HuH-7 (cell line): ENCODE data around the gene RPP30.
"Not testable (repeated sequence)": the region's sequence is repeated elsewhere in the genome, so short reads cannot be mapped to it uniquely, and the experiment has no call there.

Experiments
- DNase-seq: peaks from one replicate; pipeline ENCODE4 v3.0.0; 2011; ENCODE audit warnings: low spot score

RPP30 gene

DNA sequence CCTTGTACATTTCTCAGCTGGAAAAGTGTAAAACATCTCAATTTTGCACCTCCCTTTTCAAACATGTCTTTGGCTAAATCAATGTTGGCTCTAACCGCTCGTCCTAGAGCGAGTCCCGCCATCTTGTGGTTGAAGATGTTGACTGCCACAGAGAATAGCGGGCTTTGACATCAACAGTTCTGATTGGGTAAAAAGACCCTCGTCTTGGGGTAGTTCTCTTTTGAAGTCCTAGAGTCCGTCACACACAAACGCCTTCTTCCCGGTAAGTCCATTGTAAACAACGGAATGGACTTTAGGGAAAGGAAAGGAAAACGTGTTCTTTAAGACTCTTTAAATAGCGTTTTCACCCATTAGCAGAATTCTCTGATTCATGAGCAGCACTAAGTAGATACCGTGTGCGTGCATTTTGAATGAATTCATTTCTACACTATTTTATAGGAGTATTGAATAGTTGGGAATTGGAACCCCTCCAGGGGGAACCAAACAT lies 452 bp upstream of the RPP30 start:
- peak; percentile 53 for DNase-seq

DNA sequence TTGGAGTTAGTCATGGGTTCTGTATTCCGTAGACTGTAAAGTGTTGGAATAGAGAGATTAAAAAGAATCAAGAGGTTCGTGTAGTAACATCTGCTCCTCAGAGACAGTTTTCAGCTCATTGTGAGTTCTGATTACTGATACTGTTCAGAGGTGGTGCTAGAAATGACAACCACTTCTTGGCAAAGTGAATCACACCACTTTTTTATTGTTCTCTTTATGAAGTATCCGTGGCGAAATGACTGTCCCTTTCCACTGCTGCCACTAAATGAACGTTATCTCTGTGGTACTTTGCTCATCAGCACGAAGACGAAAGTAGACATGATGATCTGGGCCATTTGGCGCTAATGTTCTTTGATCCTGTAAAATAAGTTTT lies 860 bp downstream of the RPP30 start:
- no peak for DNase-seq

DNA sequence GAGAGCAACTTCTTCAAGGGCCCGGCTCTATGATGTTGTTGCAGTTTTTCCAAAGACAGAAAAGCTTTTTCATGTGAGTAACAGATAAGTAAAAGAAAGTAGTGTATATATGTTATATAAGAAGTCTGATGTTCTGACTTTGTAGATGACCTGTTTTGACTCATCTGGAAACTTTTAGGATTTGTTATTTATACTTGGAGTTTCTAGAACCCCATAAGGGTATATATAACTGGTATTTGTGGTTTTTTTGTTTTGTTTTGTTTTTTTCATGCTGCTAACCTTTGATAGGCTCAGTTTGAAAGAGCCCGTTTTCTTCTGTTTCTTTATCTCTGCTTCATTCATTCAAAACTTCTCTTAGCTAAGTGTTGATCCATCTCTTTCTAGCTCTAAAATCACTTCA lies 7.3 kb downstream of the RPP30 start:
- DNase-seq: no peak

DNA sequence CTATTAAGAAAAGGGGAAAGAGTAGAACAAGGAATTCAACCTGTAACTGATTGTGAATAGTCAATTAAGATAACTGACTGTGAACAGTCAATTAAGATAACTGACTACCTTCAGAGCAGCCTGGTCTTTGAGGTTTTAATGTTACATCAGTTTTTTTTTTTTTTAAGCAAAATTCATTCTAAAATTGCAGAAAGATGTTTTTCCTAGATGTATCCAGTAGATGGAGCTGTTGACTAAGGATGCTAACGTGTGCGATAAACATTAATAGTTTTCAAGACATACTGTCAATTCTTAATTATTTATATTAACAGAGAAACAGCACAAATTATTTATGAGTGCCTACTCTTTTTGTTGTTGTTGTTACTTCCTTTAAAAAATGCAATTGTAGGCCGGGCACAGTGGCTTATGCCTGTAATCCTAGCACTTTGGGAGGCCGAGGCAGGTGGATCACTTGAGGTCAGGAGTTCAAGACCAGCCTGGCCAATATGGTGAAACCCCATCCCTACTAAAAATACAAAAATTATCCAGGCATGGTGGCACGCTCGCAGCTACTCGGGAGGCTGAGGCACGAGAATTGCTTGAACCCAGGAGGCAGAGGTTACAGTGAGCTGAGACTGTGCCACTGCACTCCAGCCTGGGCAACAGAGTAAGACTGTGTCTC lies 8.4 kb downstream of the RPP30 start:
- DNase-seq: not testable (repeated sequence)

DNA sequence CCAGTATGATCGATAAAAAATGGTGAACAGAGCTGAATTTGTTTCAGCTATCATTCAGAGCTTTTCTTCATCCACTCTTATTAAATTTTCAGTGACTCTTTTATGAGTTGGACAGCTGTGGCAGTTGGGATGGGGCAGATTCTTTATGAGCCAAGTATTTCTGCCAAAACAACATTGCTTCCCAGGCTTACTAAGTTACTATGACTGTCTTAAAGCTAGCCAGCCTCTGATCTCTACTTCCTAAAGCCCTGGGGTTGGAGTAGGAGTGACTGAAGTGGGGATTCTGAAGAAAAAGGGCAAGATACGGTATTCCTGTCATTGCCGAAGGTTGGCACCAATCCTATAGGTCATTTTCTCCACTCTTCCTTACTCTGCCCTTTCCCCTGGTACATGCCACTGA lies 12.7 kb downstream of the RPP30 start:
- no peak for DNase-seq

DNA sequence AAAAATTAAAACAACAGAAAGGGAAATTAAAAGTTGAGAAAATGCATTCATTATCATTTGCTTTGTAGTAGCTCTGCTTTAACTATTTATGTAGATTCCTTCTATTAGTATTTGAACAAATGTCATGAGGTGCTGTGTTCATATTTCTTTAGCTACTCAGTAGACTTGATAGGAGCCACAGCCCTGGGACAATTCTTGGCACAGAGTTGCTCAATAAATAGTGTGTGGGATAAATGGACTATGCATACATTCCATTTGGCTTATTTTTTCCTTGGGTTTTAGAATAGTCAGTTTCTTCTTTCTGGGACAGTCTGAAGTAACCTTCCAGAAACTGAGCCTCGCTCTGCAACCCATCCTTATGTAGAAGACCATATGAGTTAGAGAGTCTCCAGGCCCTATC lies 13.4 kb downstream of the RPP30 start:
- DNase-seq: no peak

DNA sequence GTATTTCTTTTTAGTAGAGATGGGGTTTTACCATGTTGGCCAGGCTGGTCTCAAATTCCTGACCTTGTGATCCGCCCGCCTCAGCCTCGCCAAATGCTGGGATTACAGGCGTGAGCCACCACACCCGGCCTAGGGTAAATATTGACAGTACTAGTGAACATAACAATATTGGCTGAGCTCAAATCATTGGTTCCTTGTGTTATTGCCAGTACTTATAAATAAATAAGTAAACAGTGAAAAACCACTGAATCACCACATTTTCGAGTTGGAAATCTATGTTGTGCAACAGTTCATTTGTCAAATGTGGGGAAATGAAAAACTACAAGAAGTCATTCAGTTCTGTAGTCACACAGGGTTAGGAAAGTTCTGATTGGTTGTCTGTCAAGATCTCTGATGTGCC lies 15.8 kb downstream of the RPP30 start:
- no peak for DNase-seq

DNA sequence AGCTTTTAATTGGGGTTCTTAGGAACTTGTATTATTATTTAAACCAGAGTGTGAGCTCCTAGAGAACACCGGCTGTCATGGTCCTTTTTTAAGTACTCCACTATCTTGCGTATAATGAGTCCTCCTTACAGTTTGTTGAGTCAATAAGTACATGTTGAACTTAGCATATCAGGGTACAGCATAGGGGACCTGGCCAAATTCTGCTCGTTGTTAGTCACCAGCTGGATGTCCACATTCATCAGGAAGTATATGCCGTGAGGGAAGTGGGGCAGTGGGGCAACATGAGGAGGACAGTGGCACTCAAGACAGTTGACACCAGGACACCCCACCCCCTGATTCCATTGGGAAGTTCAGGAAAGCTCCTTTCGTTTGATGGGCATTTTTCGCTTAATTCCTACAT lies 16.6 kb downstream of the RPP30 start:
- DNase-seq: no peak

DNA sequence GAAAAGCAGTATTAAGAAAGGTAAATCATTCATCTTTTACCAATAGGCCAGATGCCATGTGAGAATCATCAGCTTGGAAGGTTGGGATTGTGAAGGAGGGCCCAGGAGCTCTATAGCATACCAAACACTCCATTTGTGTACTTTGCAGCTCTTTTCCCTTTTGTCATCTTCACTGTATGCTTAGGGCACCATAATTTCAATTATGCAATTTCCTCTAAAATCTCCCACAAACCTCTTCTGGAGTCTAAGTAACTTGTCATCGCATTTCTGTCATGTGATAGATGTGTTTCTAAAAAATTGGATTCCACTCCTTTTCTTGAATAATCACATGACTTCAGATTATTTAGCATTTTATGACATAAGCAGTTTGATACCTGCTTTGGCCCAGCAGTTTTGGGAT lies 17.9 kb downstream of the RPP30 start:
- DNase-seq: no peak

DNA sequence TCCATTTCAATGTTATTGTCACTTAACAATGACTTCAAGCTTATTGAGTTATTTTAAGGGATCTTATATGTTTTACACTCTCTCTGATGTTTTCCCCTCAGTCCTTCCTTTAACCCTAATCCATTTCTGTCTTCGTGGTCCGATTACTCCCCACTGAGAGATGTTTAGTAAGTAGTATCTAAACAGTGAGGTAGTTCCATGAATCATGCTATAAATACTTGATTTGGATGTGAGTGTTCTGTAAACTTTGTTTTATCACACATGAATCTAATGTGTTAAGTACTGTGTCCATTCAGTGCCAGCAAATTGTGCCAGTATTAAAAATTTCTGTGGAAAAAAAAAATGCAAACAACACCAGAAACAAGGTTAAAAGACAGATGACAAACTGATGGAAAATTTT lies 18.6 kb downstream of the RPP30 start:
- no peak for DNase-seq

DNA sequence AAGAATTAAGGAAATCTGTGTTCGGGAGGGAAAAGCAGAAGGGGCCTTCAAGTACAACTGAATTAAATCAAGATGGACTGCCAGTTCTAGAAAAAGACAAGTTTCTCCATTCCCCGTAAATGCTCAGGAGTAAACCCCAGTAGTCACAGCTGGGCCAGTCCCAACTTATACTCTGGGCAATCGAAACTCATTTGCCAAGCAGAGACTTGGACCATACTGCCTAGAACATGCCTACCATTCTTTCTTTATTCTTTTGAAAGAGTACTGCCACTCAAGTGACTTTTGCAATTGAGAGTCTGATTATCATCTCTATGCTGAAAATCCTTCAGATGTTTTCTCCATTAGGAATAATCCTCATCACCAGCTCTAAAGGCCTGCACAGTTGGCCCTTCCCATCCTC lies 21.4 kb downstream of the RPP30 start:
- no peak for DNase-seq

DNA sequence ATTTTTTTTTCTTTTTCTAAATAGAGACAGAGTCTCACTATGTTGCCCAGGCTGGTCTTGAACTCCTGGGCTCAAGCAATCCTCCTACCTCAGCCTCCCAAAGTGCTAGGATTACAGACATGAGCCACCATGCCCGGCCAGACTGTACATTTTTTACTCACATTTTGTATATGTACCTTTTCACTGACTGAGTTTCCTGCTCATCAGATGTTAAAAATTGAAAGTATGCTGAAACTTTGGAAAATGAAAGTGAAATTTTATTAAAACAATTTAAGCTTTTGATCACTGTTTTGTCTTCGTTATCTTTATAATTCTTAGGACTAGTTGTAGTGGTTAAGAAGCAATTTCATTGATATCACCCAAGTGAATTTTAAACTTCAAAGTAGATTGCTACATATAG lies 25.1 kb downstream of the RPP30 start:
- DNase-seq: not testable (repeated sequence)

DNA sequence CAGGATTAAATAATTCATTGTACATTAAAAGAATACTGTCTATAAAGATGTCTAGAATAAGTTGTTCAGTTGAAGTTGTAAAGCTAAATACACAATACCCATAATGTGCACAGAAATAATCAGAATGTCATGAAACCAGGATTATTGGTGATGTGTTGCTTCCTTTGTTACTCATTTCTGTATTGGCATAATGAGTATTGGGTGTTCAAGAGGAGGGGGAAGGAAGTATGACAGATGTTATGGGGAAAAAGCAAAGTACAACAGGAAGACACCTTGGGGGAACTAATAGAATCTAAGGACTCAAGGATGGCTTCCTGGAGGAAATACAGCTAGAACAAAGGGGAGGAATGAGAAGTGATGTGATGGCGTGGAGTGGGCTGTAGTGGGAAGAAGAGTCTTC lies 34.2 kb downstream of the RPP30 start:
- DNase-seq: no peak

DNA sequence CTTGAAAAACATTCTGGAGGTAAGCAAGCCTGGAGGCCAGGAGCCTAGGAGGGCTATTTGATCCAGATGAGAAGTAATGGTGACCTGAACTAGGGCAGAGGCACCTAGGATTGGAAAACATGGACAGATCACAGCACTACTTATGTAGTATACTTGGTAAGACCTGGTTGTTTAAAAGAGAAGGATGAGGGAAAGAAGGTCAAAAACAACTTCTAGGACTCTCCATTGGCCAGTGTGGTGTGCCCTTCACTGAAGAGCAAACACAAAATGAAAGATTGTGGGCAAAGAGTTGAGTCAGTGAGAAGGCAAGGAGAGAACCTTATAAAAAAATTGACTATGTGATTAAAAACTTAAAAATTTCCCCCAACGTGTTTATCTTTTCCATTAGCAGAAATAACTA lies 34.8 kb downstream of the RPP30 start:
- DNase-seq: no peak

DNA sequence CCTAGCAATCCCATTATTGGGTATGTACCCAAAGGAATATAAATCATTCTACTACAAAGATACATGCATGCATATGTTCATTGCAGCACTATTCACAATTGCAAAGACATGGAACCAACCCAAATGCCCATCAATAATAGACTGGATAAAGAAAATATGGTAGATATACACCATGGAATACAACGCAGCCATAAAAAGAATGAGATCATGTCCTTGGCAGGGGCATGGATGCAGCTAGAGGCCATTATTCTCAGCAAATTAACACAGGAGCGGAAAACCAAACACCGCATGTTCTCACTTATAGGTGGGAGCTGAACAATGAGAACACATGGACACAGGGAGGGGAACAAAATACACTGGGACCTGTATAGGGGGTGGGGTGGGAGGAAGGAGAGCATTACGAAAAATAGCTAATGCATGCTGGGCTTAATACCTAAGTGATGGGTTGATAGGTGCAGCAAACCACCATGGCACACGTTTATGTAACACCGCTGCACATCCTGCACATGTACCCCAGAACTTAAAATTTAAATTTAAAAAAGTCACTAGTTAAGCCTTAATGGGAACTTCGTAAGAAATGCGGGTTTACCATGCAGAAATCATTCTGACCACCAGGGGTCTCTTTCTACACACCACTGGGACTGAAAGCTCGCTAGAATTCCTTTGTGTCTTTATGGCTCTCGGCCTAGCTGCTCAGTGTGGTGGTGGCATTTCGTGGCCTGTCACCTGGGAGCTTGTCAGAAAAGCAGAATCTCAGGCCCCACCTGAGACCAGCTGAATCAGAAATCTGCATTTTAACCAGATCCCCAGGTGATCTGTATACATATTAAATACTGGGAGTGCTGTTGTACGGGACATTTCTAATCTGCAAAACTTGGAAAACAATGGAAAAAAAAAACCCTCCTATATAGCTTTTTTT lies 39.6 kb downstream of the RPP30 start:
- peak; percentile 38 for DNase-seq

DNA sequence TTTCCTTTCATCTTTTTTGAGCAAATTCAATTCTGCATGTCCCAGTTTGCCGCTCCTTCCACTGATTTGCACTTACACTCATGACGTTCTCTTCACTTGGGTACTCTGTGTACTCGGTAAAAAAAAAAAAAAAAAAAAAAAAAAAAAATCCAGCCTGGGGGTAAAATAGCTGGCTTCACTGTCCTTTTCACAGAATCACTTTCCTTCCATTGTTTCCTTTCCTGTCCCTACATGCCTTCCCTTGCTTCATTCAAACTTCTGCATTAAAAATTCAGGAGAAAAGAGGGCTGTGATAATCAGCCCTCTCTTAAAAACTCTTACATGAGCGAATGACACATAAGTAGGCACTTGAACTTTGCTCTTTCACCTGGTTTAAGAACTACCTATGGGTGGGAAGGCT lies 40.4 kb downstream of the RPP30 start:
- DNase-seq: no peak

DNA sequence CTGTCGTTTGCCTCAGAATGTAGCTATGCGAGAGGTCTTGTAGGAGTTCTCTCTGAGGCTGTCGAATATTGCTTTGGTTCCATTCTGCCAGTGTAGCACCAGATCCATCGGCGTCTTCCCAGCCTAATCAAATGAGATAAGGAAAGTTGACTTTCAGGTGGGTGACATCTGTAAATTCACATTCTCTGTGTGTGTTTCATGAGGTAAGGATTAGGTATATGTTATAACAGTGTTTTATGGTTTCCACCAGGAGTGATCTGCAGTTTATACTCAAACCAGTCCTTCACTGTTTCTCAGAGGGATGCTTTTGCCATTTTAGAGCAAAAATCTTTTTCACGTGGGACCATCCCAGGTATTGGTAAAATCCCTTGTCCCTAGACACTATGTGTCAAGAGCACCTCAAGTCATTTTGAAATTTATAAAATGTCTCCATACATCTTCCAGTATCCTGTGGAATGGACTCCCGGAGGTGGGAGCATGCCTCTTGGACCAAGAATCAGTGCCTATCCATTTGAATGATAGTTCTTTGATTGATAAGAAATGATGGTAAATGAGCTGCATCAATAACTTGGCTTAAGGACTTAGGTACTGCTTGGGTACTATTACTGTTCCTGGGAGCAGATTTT lies 41.2 kb downstream of the RPP30 start:
- no peak for DNase-seq

DNA sequence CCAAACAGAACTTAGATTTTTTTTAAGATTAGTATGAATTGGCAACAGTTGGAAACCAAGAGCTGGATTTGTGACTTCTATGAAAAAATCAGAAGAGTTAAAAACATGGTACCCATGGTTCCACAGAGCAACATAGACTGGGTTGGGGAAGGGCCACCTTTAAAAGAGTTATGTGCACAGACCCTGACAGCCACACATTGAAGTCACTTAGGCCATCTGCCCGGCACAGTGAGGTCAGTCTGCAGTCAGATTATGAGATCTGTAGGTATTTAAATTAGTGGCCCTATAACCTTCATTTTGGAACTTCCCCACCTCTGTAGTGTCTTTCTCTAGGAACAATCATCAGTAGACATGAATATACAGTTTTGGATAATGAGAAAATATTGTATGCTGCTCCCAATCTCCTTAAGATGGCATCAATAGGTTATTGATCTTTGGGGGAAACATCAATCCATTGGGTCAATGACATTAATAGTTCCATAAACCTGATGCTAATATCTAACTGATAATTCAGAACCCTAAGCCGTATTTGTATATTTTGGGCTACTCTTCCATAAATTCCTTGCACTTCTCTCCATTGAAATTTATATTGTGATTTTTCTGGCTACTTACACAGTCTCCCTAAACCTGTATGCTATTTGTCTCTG lies 42.1 kb downstream of the RPP30 start:
- DNase-seq: no peak

DNA sequence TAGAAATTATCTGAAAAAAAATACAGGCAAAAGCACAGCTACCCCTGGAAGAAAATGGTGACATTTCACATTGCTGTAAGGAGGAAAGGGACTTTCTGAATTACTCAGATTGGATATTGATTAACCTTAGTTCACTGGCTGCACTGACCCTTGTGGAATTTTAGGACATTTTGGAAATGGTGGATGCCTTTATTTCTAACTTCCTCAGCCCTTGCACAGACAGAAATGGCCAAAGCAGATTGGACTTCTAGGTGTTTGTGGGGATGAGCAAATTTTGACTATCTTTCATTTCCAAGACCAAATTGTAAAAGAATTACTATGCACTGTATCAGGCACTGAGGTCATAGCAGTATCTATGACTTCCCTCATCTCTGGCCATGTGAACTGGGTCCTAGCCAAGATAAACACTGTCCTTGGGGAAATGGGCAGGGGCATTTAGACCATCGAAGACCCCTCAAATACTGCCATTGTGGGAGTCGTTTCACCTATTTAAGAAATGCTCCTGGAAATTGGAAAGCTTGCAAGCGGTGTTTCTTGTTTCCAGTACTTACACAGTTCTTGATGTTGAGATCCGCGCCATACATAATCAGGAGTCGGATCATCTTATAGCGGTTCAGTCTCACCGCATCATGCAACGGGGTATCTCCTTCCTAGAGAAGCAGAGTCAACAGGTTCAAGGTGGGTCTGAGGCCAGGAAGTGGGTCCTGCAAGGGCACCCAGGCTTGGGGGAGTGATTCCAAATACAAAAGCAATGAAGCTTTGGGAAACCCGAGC lies 43.4 kb downstream of the RPP30 start:
- DNase-seq: no peak

DNA sequence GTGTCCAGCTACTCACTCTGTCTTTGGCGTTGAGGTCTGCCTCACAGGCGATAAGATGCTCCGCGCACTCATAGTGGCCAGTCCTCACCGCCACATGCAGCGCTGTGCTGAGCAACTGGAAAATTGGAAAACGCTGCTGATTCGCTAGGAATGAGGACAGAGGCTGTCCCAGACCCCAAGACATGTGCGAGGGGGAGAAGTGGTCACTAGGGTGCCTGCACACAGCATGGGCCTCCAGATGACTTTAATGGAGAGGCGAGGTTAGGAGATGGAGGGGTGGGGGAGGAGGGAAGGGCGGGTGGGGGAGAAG lies 43.9 kb downstream of the RPP30 start:
- DNase-seq: no peak

DNA sequence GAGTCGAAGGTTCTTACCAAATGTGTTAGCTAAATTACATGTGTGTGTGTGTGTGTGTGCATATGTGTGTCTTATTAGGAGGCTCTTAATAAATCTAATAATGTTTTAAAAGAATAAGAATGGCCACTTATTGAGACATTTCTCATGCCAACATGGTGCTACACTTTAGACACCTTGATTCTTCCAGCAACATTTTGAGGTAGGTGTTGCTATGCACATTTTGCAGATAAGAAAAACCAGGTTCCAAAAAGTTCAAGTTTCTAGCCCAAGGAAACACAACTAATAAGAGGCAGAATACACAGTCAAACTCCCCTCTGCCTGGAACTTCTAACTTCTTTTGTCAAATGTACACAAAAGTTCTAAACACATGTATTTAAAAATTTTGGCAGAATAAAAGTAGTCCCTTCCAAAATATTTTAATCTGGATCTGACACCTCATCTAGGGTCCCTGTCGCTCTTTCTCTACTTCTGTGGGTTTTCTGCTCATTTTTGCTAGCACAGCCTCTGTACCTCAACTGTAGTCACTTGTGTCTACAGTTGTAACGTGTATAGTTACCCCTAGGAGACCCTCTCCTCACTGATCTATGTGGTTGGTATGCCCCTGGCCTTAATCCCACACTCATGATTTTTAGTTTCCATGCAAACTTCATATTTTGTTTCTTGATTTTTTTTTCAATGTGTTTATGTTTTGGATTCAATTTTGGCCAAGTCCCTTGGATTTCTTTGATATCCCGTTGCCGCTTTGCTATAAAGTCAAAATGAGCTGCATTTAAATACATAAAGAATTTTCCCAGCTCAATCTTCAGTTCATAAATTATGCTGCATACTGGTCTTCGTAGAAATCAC lies 44.8 kb downstream of the RPP30 start:
- DNase-seq: no peak
